HG03095 (cell line): Measurements from ENCODE around the gene SPON1.

Source experiments
- ATAC-seq: cut with Tn5 transposase; IDR thresholded peaks from one replicate; pipeline ENCODE4 v1.9.1; 2021; ENCODE audit warnings: moderate library complexity; ENCODE audit not compliant: unreplicated experiment

The SPON1 gene

GRCh38 chr11:14308897-14309387, 346.4 kb downstream of the SPON1 start:
- ATAC-seq, result peak; percentile 42

- no peak for ATAC-seq
These were observed 347.1 kb downstream of the SPON1 start for GRCh38 chr11:14309425-14310192.

GRCh38 chr11:14310679-14311078, 348.2 kb downstream of the SPON1 start:
- no peak for ATAC-seq

- ATAC-seq, result no peak
These were observed 350.4 kb downstream of the SPON1 start for GRCh38 chr11:14312736-14313438.

GRCh38 chr11:14314127-14314526, 351.6 kb downstream of the SPON1 start:
- ATAC-seq, result no peak

- ATAC-seq, result no peak
These were observed 352.6 kb downstream of the SPON1 start for GRCh38 chr11:14315130-14315529.
